Caco-2 (cell line): Measurements from ENCODE around the gene SGPP2. TPM values are rescaled to one million over a fixed set of nuclear protein-coding genes. Genes with fewer than 3 reads are reported as not detected.

Experiments used
- BruUV-seq: library from RNA; stranded (reverse); fragments of 400-500 nt; replicated peaks from 2 replicates; lab custom pipeline; 2021; lab: Mats Ljungman, UMichigan
- CTCF ChIA-PET: fragments of 300-600 bp; sonication (Branson Sonifier 250); formaldehyde crosslinking; loops from one replicate; lab custom pipeline; 2022; ENCODE audit warnings: antibody characterized with exemption; lab: Charles Lee
- POLR2A ChIA-PET: fragments of 300-600 bp; sonication (Branson Sonifier 250); formaldehyde crosslinking; loops from one replicate; lab custom pipeline; 2022; ENCODE audit warnings: antibody characterized with exemption; lab: Charles Lee
- DNase-seq, 2 experiments: peaks; one replicate each; pipeline versions ENCODE4 v3.0.0 to v3.0.0-alpha.2; 2020 to 2022
- H3K27me3 ChIP-seq: replicated peaks from 2 replicates; pipeline ENCODE4 v1.6.0; 2011; ENCODE audit warnings: low read length; ENCODE audit not compliant: control insufficient read depth, insufficient read depth
- H3K36me3 ChIP-seq: 2 replicates; pipeline ENCODE4 v1.5.1; 2011; ENCODE audit warnings: low read length; ENCODE audit not compliant: control insufficient read depth, insufficient read depth
- H3K4me1 ChIP-seq: fragments of 250-450 bp; sonication (Bioruptor Pico); 2 replicates; pipeline ENCODE4 v1.5.1; 2020; ENCODE audit warnings: mild to moderate bottlenecking
- H3K4me3 ChIP-seq: 2 replicates; pipeline ENCODE4 v1.5.1; 2011; ENCODE audit warnings: low read depth, mild to moderate bottlenecking, control low read depth, low read length
- H3K9me3 ChIP-seq: fragments of 250-450 bp; sonication (Bioruptor Pico); 2 replicates; pipeline ENCODE4 v1.5.1; 2020; ENCODE audit warnings: mild to moderate bottlenecking, moderate library complexity
- H3K27ac Mint-ChIP-seq: one replicate; pipeline ENCODE4 v1.8.0; 2022; ENCODE audit warnings: mixed read lengths; ENCODE audit not compliant: unreplicated experiment
- H3K27me3 Mint-ChIP-seq: one replicate; pipeline ENCODE4 v1.8.0; 2022; ENCODE audit warnings: mixed read lengths; ENCODE audit not compliant: insufficient read depth, unreplicated experiment
- H3K36me3 Mint-ChIP-seq: one replicate; pipeline ENCODE4 v1.8.0; 2022; ENCODE audit warnings: mild to moderate bottlenecking, mixed read lengths; ENCODE audit not compliant: insufficient read depth, unreplicated experiment
- H3K4me1 Mint-ChIP-seq: one replicate; pipeline ENCODE4 v1.8.0; 2022; ENCODE audit warnings: low read depth, mixed read lengths; ENCODE audit not compliant: unreplicated experiment
- H3K4me3 Mint-ChIP-seq: one replicate; pipeline ENCODE4 v1.8.0; 2022; ENCODE audit warnings: mild to moderate bottlenecking, moderate library complexity, mixed read lengths; ENCODE audit not compliant: unreplicated experiment
- H3K9me3 Mint-ChIP-seq: one replicate; pipeline ENCODE4 v1.8.0; 2022; ENCODE audit warnings: mixed read lengths; ENCODE audit not compliant: unreplicated experiment
- CTCF ChIP-seq, 2 experiments: fragments of 200-600 bp in 1 of 2; IDR thresholded peaks; 1 replicate in 1 of 2; 2 replicates in 1 of 2; pipeline versions ENCODE4 v1.5.1 to v1.8.0; 2011 to 2022; ENCODE audit warnings: antibody characterized with exemption in 1 of 2, control low read depth in 1 of 2, inconsistent platforms in 1 of 2, low read depth in 1 of 2, low read length in 1 of 2, mild to moderate bottlenecking in 1 of 2, moderate library complexity in 1 of 2; ENCODE audit not compliant: insufficient read depth in 1 of 2, severe bottlenecking in 1 of 2, unreplicated experiment in 1 of 2
- intact Hi-C: fragments of 100-400 bp; cut with micrococcal nuclease; formaldehyde crosslinking; loops from one replicate; pipeline ENCODE4 v1.10.0; 2022; ENCODE audit not compliant: unreplicated experiment
- total RNA-seq: library from RNA; stranded (reverse); gene quantifications from 2 replicates; pipeline ENCODE4 v1.2.3, GENCODE V29; 2022

The SGPP2 gene
- total RNA-seq, 1 experiment from 2014 or later = not detected

GRCh38 chr2:222430681-222431080 lies 6.3 kb downstream of the SGPP2 start:
- H3K4me1 Mint-ChIP-seq = peaks cover 5% of the 10 kb centered on the region
- TF ChIP-seq CTCF (IDR thresholded peaks at IDR 0.05; ENCODE audit: insufficient read depth in 1 of 2, low read depth in 1 of 2, low read length in 1 of 2, severe bottlenecking in 1 of 2, unreplicated experiment in 1 of 2) = no peak
- H3K9me3 Mint-ChIP-seq = no peaks in the 10 kb centered on the region
- H3K27me3 Mint-ChIP-seq = peaks cover 12% of the 10 kb centered on the region
- Histone ChIP-seq H3K4me1 (no peaks in the 10 kb centered on the region; the same call in 1 of the 2 replicates), H3K9me3 (no peaks in the 10 kb centered on the region), H3K27me3 (no peaks in the 10 kb centered on the region; the same call in 1 of the 2 replicates), H3K4me3 (no peak overlapping the region), H3K36me3 (no peaks in the 10 kb centered on the region)
- no peak overlapping the region for H3K27ac Mint-ChIP-seq
- no TSS peak for BruUV-seq
- CTCF ChIA-PET = no interaction called here
- no peaks in the 10 kb centered on the region for H3K36me3 Mint-ChIP-seq
- H3K4me3 Mint-ChIP-seq = no peak overlapping the region
- POLR2A ChIA-PET = no interaction called here
- no peak for DNase-seq
- intact Hi-C loops = no loop called here

DNA sequence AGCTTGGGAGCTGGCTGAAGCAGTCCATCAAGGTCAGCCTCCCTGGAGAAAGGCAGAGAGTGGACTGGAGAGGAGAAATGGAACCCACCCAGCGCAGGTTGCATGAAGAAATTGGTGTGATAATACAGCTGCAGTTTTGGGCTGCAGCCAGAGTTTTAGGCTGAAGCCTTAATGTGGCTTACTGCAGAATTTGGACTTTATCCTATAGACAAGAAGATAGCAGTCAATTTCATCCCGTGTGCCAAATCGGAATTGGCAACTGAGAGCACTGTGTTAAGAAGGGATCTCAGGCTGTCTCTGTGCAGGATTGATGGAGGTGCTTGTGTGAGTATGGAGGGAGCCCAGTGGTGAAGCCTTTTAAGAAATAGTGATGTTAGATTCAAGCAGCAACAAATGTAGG lies 7.5 kb downstream of the SGPP2 start:
- Mint-ChIP-seq H3K4me3 (no peak overlapping the region), H3K4me1 (peaks cover 5% of the 10 kb centered on the region), H3K27me3 (peaks cover 12% of the 10 kb centered on the region), H3K9me3 (no peaks in the 10 kb centered on the region), H3K36me3 (no peaks in the 10 kb centered on the region), H3K27ac (no peak overlapping the region)
- BruUV-seq = no TSS peak
- intact Hi-C loops = no loop called here
- no peaks in the 10 kb centered on the region for H3K36me3 ChIP-seq
- no peak overlapping the region for H3K4me3 ChIP-seq
- H3K9me3 ChIP-seq = no peaks in the 10 kb centered on the region
- no peak for TF ChIP-seq CTCF (IDR thresholded peaks at IDR 0.05; ENCODE audit: insufficient read depth in 1 of 2, low read depth in 1 of 2, low read length in 1 of 2, severe bottlenecking in 1 of 2, unreplicated experiment in 1 of 2)
- ChIA-PET POLR2A (no interaction called here), CTCF (no interaction called here)
- no peaks in the 10 kb centered on the region; the same call in 1 of the 2 replicates for H3K27me3 ChIP-seq
- no peak for DNase-seq
- no peaks in the 10 kb centered on the region; the same call in 1 of the 2 replicates for H3K4me1 ChIP-seq

- no peak overlapping the region for H3K4me3 ChIP-seq
- no peaks in the 10 kb centered on the region for H3K36me3 Mint-ChIP-seq
Observed at GRCh38 chr2:222433332-222434173, 9.2 kb downstream of the SGPP2 start.

More at GRCh38 chr2:222433332-222434173, 9.2 kb downstream of the SGPP2 start:
- H3K27ac Mint-ChIP-seq = no peak overlapping the region
- no peak overlapping the region for H3K4me3 Mint-ChIP-seq
- H3K9me3 ChIP-seq = no peaks in the 10 kb centered on the region
- intact Hi-C loops = no loop called here
- no peaks in the 10 kb centered on the region for H3K9me3 Mint-ChIP-seq
- H3K4me1 ChIP-seq = no peaks in the 10 kb centered on the region
- CTCF ChIA-PET = no interaction called here
- BruUV-seq = no TSS peak
- peaks cover 12% of the 10 kb centered on the region for H3K27me3 Mint-ChIP-seq
- DNase-seq = peak in 1 of 2 experiments; percentile 58
- TF ChIP-seq CTCF (IDR thresholded peaks at IDR 0.05; ENCODE audit: insufficient read depth in 1 of 2, low read depth in 1 of 2, low read length in 1 of 2, severe bottlenecking in 1 of 2, unreplicated experiment in 1 of 2) = no peak
- POLR2A ChIA-PET = no interaction called here
- no peaks in the 10 kb centered on the region for H3K4me1 Mint-ChIP-seq
- no peaks in the 10 kb centered on the region for H3K36me3 ChIP-seq
- no peaks in the 10 kb centered on the region for H3K27me3 ChIP-seq
